Measurements from ENCODE around the gene PRG3. TPM values are rescaled to one million over a fixed set of nuclear protein-coding genes. Genes with fewer than 3 reads are reported as not detected.

The PRG3 gene
- total RNA-seq, 1 experiment from 2014 or later: not detected

GRCh38 chr11:57424792-57425564, 44.0 kb upstream of the PRG3 start:
- no peak overlapping the region for H3K27ac Mint-ChIP-seq
- peaks cover 21% of the 10 kb centered on the region for H3K36me3 Mint-ChIP-seq
- TF ChIP-seq, protein P1, sequence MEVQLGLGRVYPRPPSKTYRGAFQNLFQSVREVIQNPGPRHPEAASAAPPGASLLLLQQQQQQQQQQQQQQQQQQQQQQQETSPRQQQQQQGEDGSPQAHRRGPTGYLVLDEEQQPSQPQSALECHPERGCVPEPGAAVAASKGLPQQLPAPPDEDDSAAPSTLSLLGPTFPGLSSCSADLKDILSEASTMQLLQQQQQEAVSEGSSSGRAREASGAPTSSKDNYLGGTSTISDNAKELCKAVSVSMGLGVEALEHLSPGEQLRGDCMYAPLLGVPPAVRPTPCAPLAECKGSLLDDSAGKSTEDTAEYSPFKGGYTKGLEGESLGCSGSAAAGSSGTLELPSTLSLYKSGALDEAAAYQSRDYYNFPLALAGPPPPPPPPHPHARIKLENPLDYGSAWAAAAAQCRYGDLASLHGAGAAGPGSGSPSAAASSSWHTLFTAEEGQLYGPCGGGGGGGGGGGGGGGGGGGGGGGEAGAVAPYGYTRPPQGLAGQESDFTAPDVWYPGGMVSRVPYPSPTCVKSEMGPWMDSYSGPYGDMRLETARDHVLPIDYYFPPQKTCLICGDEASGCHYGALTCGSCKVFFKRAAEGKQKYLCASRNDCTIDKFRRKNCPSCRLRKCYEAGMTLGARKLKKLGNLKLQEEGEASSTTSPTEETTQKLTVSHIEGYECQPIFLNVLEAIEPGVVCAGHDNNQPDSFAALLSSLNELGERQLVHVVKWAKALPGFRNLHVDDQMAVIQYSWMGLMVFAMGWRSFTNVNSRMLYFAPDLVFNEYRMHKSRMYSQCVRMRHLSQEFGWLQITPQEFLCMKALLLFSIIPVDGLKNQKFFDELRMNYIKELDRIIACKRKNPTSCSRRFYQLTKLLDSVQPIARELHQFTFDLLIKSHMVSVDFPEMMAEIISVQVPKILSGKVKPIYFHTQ (CRISPR knock-in tag; IDR thresholded peaks at IDR 0.05): no peak
- no peak for TF ChIP-seq NFATC4 (CRISPR knock-in tag; IDR thresholded peaks at IDR 0.05)
- TF ChIP-seq NFYB (CRISPR knock-in tag; conservative IDR thresholded peaks at IDR 0.05; ENCODE audit: low read depth): no peak
- TF ChIP-seq, protein P2, sequence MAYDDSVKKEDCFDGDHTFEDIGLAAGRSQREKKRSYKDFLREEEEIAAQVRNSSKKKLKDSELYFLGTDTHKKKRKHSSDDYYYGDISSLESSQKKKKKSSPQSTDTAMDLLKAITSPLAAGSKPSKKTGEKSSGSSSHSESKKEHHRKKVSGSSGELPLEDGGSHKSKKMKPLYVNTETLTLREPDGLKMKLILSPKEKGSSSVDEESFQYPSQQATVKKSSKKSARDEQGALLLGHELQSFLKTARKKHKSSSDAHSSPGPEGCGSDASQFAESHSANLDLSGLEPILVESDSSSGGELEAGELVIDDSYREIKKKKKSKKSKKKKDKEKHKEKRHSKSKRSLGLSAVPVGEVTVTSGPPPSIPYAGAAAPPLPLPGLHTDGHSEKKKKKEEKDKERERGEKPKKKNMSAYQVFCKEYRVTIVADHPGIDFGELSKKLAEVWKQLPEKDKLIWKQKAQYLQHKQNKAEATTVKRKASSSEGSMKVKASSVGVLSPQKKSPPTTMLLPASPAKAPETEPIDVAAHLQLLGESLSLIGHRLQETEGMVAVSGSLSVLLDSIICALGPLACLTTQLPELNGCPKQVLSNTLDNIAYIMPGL (CRISPR knock-in tag; IDR thresholded peaks at IDR 0.05): no peak
- no peak for TF ChIP-seq JAZF1 (CRISPR knock-in tag; IDR thresholded peaks at IDR 0.05)
- no peak for TF ChIP-seq IRF2 (CRISPR knock-in tag; IDR thresholded peaks at IDR 0.05; ENCODE audit: borderline replicate concordance, low read depth)
- TF ChIP-seq HMGA2 (CRISPR knock-in tag; IDR thresholded peaks at IDR 0.05): no peak
- TF ChIP-seq TCF7 (CRISPR knock-in tag; IDR thresholded peaks at IDR 0.05; ENCODE audit: low read depth): no peak
- TF ChIP-seq ETV6 (CRISPR knock-in tag; IDR thresholded peaks at IDR 0.05): no peak
- TF ChIP-seq JUN (CRISPR knock-in tag; IDR thresholded peaks at IDR 0.05): no peak
- TF ChIP-seq SOX15 (CRISPR knock-in tag; IDR thresholded peaks at IDR 0.05): no peak
- TF ChIP-seq CREB1 (CRISPR knock-in tag; IDR thresholded peaks at IDR 0.05): no peak
- TF ChIP-seq ZNF423 (CRISPR knock-in tag; IDR thresholded peaks at IDR 0.05): no peak
- TF ChIP-seq, protein P3, sequence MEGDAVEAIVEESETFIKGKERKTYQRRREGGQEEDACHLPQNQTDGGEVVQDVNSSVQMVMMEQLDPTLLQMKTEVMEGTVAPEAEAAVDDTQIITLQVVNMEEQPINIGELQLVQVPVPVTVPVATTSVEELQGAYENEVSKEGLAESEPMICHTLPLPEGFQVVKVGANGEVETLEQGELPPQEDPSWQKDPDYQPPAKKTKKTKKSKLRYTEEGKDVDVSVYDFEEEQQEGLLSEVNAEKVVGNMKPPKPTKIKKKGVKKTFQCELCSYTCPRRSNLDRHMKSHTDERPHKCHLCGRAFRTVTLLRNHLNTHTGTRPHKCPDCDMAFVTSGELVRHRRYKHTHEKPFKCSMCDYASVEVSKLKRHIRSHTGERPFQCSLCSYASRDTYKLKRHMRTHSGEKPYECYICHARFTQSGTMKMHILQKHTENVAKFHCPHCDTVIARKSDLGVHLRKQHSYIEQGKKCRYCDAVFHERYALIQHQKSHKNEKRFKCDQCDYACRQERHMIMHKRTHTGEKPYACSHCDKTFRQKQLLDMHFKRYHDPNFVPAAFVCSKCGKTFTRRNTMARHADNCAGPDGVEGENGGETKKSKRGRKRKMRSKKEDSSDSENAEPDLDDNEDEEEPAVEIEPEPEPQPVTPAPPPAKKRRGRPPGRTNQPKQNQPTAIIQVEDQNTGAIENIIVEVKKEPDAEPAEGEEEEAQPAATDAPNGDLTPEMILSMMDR (IDR thresholded peaks at IDR 0.05): no peak
- TF ChIP-seq, protein P4, sequence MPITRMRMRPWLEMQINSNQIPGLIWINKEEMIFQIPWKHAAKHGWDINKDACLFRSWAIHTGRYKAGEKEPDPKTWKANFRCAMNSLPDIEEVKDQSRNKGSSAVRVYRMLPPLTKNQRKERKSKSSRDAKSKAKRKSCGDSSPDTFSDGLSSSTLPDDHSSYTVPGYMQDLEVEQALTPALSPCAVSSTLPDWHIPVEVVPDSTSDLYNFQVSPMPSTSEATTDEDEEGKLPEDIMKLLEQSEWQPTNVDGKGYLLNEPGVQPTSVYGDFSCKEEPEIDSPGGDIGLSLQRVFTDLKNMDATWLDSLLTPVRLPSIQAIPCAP (CRISPR knock-in tag; IDR thresholded peaks at IDR 0.05): no peak
- TF ChIP-seq CREM (CRISPR knock-in tag; IDR thresholded peaks at IDR 0.05): no peak
- TF ChIP-seq GABPB1 (CRISPR knock-in tag; IDR thresholded peaks at IDR 0.05): no peak
- H3K4me1 Mint-ChIP-seq: peaks cover 27% of the 10 kb centered on the region
- H3K9me3 Mint-ChIP-seq: no peaks in the 10 kb centered on the region
- no peak overlapping the region; the same call in 1 of the 2 replicates for H3K4me3 Mint-ChIP-seq
- CTCF ChIA-PET: interaction anchor here (0.9 to 4.2 kb wide), 7 partner anchors 33 to 175 kb away, joined by 3 to 26 read pairs (median 4); partner anchors contain the start of gene RTN4RL2
- POLR2A ChIA-PET: no interaction called here
- H3K27me3 Mint-ChIP-seq (ENCODE audit: low read depth): peaks cover 36% of the 10 kb centered on the region
- ATAC-seq (peak; percentile 14; the same call in 1 of the 2 replicates), DNase-seq (ENCODE audit: low spot score) (no peak)

DNA sequence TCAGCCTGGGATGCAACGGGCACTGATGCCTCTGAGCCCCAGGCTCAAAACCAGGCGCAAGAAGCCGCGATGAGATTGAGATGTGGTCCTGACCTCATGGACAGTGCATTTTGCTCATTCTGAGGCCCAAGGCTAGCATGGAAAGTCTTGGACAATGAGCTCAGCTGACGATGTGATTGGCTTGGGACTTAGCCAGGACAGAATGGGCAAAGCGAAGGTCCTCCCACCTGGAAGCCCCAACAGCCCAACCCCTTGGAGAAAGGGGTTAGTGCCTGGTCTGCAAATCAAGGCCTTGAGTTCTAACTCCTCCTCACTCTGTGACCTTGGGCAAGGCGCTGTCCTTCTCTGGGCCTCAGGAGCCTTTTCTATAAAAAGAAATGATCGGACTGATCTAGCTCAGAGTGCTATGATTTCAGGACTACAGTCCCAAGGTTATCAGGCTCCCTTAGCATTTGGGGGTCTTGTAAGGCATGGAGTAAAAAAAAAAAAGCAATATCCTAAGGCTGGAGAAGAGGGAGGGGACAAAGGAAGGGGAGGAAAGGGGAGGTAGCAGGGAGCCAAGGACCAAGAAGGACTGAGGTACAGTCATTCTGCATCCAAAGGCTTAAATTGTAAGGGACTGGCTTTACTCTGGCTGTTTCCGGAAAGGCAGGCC, 43.3 kb upstream of the PRG3 start:
- Mint-ChIP-seq H3K27me3 (ENCODE audit: low read depth) (peaks cover 29% of the 10 kb centered on the region), H3K4me1 (peaks cover 27% of the 10 kb centered on the region), H3K36me3 (peaks cover 22% of the 10 kb centered on the region), H3K4me3 (no peak overlapping the region; the same call in 1 of the 2 replicates), H3K9me3 (no peaks in the 10 kb centered on the region), H3K27ac (peak overlapping the region; percentile 68; the same call in 1 of the 2 replicates)
- ChIA-PET CTCF (interaction anchor here (0.9 to 4.2 kb wide), 4 partner anchors 33 to 79 kb away, joined by 3 to 26 read pairs (median 6); partner anchors contain the start of gene RTN4RL2), POLR2A (interaction anchor here (0.6 kb wide), 1 partner anchor 376 kb away, joined by 3 read pairs; no protein-coding TSS in a partner anchor)
- TF ChIP-seq, protein P5, sequence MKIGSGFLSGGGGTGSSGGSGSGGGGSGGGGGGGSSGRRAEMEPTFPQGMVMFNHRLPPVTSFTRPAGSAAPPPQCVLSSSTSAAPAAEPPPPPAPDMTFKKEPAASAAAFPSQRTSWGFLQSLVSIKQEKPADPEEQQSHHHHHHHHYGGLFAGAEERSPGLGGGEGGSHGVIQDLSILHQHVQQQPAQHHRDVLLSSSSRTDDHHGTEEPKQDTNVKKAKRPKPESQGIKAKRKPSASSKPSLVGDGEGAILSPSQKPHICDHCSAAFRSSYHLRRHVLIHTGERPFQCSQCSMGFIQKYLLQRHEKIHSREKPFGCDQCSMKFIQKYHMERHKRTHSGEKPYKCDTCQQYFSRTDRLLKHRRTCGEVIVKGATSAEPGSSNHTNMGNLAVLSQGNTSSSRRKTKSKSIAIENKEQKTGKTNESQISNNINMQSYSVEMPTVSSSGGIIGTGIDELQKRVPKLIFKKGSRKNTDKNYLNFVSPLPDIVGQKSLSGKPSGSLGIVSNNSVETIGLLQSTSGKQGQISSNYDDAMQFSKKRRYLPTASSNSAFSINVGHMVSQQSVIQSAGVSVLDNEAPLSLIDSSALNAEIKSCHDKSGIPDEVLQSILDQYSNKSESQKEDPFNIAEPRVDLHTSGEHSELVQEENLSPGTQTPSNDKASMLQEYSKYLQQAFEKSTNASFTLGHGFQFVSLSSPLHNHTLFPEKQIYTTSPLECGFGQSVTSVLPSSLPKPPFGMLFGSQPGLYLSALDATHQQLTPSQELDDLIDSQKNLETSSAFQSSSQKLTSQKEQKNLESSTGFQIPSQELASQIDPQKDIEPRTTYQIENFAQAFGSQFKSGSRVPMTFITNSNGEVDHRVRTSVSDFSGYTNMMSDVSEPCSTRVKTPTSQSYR (CRISPR knock-in tag; IDR thresholded peaks at IDR 0.05): no peak
- no peak for TF ChIP-seq FOXJ3 (CRISPR knock-in tag; IDR thresholded peaks at IDR 0.05; ENCODE audit: borderline replicate concordance)
- TF ChIP-seq ZNF121 (CRISPR knock-in tag; IDR thresholded peaks at IDR 0.05): no peak
- TF ChIP-seq PRRX2 (CRISPR knock-in tag; IDR thresholded peaks at IDR 0.05): no peak
- no peak for TF ChIP-seq SOX15 (CRISPR knock-in tag; IDR thresholded peaks at IDR 0.05)
- no peak for TF ChIP-seq GTF2I (CRISPR knock-in tag; conservative IDR thresholded peaks at IDR 0.05)
- no peak for TF ChIP-seq ESRRA (CRISPR knock-in tag; IDR thresholded peaks at IDR 0.05; ENCODE audit: borderline replicate concordance)
- no peak for TF ChIP-seq USF1 (CRISPR knock-in tag; IDR thresholded peaks at IDR 0.05)
- DNase-seq (ENCODE audit: low spot score) (no peak), ATAC-seq (no peak)

Measured in WTC11 (cell line).